ENCODE results near the gene ATL2. TPM values are rescaled to one million over a fixed set of nuclear protein-coding genes. Genes with fewer than 3 reads are reported as not detected.

The ATL2 gene
- total RNA-seq, 1 donor from 2014 or later = 139 TPM

DNA sequence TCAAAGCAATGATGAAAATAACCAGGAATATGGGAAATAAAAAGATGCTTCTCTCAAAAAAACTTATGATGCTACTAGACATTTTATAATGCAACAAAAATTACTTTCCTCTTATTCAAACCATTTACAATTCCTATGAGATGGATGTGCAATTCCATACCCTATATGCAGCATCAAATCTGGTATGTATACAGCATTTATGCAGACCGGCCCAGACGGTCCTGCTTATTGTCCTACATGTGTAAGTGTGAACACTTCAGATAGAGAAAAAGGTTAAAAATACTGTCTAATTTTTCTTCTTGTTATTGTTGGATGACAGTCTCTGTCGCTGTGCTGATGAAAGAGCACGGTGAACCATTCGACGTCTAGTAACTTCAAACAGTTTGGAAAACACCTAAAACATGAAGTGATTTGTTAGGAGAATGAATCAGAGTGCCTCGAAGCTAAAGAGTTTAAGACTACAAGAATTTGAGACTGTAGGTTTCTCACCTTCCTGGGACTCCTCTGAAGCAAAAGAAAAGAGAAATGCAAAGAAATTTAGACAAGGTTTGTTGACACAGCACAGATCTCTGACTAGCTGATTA lies 80.8 kb downstream of the ATL2 start:
- Histone ChIP-seq H3K4me3 (ENCODE audit: low read depth, low read length) (no peak overlapping the region), H3K36me3 (ENCODE audit: control insufficient read depth, insufficient read depth, low read length) (peaks cover 3% of the 10 kb centered on the region), H3K27me3 (ENCODE audit: control insufficient read depth, insufficient read depth, low read length) (no peaks in the 10 kb centered on the region)
- FAIRE-seq (no peak), DNase-seq (ENCODE audit: low read depth) (peak; percentile 74)
- TF ChIP-seq, protein P1, sequence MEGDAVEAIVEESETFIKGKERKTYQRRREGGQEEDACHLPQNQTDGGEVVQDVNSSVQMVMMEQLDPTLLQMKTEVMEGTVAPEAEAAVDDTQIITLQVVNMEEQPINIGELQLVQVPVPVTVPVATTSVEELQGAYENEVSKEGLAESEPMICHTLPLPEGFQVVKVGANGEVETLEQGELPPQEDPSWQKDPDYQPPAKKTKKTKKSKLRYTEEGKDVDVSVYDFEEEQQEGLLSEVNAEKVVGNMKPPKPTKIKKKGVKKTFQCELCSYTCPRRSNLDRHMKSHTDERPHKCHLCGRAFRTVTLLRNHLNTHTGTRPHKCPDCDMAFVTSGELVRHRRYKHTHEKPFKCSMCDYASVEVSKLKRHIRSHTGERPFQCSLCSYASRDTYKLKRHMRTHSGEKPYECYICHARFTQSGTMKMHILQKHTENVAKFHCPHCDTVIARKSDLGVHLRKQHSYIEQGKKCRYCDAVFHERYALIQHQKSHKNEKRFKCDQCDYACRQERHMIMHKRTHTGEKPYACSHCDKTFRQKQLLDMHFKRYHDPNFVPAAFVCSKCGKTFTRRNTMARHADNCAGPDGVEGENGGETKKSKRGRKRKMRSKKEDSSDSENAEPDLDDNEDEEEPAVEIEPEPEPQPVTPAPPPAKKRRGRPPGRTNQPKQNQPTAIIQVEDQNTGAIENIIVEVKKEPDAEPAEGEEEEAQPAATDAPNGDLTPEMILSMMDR (IDR thresholded peaks at IDR 0.05; ENCODE audit: insufficient read depth, low read length, severe bottlenecking) = no peak

DNA sequence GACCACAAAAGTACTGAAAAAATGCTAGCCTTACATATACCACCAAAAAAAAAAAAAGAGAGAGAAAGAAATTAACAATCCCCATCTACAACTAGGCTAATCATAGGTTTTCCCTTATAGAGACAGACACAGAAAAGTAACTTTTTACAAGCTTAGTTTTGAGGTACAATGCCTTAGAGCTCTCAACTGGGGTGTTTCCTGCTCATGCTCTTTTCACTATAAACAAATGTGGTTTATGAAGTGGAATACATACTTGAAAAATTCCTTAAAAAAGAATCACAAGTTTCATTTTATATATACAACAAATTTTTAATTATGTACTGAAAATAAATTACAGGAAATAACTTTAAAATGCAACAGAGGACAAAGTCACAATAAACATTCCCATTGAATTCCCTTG lies 82.5 kb downstream of the ATL2 start:
- DNase-seq (ENCODE audit: low read depth) (no peak), FAIRE-seq (no peak)
- Histone ChIP-seq H3K36me3 (ENCODE audit: control insufficient read depth, insufficient read depth, low read length) (peaks cover 3% of the 10 kb centered on the region), H3K27me3 (ENCODE audit: control insufficient read depth, insufficient read depth, low read length) (no peaks in the 10 kb centered on the region), H3K4me3 (ENCODE audit: low read depth, low read length) (no peak overlapping the region)
- TF ChIP-seq, protein P1 (IDR thresholded peaks at IDR 0.05; ENCODE audit: insufficient read depth, low read length, severe bottlenecking) = no peak

DNA sequence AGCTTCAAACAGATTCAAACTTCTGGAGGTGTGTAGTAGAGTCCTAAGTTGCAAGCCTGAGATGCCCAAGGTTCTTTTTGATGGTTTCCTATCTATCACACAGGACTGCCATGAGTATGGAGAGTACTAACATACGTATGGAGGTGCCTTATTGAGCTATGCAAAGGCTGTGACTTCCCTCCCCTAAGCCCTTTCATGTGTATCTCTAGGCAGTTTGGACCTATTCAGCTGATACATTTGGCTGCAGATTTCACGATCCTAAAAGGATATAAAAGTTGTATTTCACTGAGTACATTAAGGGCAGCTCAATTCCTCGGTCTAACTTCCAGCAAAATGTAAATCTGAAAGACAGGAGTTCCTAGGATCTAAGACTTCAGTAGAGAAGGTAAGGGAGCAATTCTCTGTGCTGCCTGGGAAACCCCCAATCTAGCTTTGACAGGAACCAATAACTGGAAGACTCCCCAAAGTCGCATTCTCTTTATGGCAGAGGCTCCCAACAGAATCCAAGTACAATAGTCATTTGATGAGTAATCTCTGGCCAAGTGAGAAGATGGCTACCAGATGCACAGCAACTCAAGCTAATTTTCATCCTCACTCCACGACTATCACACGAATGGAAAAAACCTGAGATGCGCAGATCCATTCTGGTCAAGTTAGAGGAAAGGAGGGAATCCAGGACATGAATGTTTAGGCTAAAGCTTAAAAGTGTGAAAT lies 83.8 kb downstream of the ATL2 start:
- Histone ChIP-seq H3K27me3 (ENCODE audit: control insufficient read depth, insufficient read depth, low read length) (no peaks in the 10 kb centered on the region), H3K4me3 (ENCODE audit: low read depth, low read length) (no peak overlapping the region), H3K36me3 (ENCODE audit: control insufficient read depth, insufficient read depth, low read length) (peaks cover 1% of the 10 kb centered on the region)
- FAIRE-seq = no peak
- TF ChIP-seq, protein P1 (IDR thresholded peaks at IDR 0.05; ENCODE audit: insufficient read depth, low read length, severe bottlenecking) = no peak
- DNase-seq (ENCODE audit: low read depth) = no peak

DNA sequence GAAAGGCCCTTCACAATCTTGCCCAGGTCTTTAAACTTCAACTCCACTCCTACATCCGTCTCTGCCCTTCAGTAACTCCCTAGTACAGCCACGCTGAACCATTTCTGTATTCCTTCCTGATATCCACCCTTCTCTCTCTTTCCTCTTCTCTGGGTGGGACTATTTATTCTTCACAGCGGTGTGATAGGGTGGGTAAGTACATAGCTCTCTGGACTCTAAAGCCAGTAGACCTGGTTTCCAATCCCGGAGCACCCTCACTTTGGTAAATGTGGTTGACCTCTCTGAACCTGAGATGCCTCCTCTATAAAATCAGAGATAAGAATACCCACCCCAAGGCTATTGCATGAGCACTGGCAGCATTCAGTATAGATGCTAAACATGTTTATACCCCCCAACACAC lies 86.7 kb downstream of the ATL2 start:
- DNase-seq (ENCODE audit: low read depth) (no peak), FAIRE-seq (no peak)
- Histone ChIP-seq H3K36me3 (ENCODE audit: control insufficient read depth, insufficient read depth, low read length) (no peaks in the 10 kb centered on the region), H3K27me3 (ENCODE audit: control insufficient read depth, insufficient read depth, low read length) (no peaks in the 10 kb centered on the region), H3K4me3 (ENCODE audit: low read depth, low read length) (no peak overlapping the region)
- TF ChIP-seq, protein P1 (IDR thresholded peaks at IDR 0.05; ENCODE audit: insufficient read depth, low read length, severe bottlenecking) = no peak

DNA sequence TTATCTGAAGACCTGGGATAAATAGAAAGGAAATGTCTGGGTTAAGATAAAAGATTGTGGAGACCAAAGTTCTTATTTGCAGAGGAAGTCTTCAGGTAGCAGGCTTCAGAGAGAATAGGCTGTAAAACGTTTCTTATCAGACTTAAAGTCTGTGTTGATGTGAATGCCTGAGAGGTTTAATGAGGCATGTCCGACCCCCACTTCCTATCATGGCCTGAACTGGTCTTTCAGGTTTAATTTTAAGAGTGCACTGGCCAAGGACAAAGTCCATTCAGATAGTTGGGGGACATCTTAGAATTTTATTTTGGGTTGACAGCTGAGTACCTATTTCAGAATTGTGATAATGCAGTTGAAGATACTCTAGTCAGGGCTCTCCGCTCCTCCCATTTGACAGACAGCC lies 92.1 kb downstream of the ATL2 start:
- H3K4me3 ChIP-seq (ENCODE audit: low read depth, low read length) = no peak overlapping the region
- no peaks in the 10 kb centered on the region for H3K27me3 ChIP-seq (ENCODE audit: control insufficient read depth, insufficient read depth, low read length)
- FAIRE-seq = no peak
- H3K36me3 ChIP-seq (ENCODE audit: control insufficient read depth, insufficient read depth, low read length) = no peaks in the 10 kb centered on the region
- TF ChIP-seq, protein P1 (IDR thresholded peaks at IDR 0.05; ENCODE audit: insufficient read depth, low read length, severe bottlenecking) = no peak
- DNase-seq (ENCODE audit: low read depth) = no peak
